Endodermal cell (in vitro differentiated cells): ENCODE measurements around the gene MRAS. TPM values are rescaled to one million over a fixed set of nuclear protein-coding genes. Genes with fewer than 3 reads are reported as not detected.

ENCODE experiments used
- DNase-seq: peaks from one replicate; pipeline ENCODE4 v3.0.0-alpha.2; 2017
- H3K27ac ChIP-seq: 2 replicates; pipeline ENCODE4 v1.5.1; 2013; ENCODE audit warnings: mild to moderate bottlenecking, low read depth, low read length, moderate library complexity
- H3K27me3 ChIP-seq: 2 replicates; pipeline ENCODE4 v1.6.1; 2013; ENCODE audit warnings: mild to moderate bottlenecking, low read length, moderate library complexity; ENCODE audit not compliant: insufficient read depth, control insufficient read depth, poor library complexity, severe bottlenecking
- H3K36me3 ChIP-seq: 2 replicates; pipeline ENCODE4 v1.7.0; 2013; ENCODE audit warnings: mild to moderate bottlenecking, low read length, moderate library complexity; ENCODE audit not compliant: control insufficient read depth, insufficient read depth
- H3K4me1 ChIP-seq: one replicate; pipeline ENCODE4 v1.7.0; 2013; ENCODE audit warnings: low read length; ENCODE audit not compliant: control insufficient read depth, insufficient read depth
- H3K4me3 ChIP-seq: 2 replicates; pipeline ENCODE4 v1.5.1; 2013; ENCODE audit warnings: mild to moderate bottlenecking, low read length, moderate library complexity
- H3K9ac ChIP-seq: 2 replicates; pipeline ENCODE4 v1.6.1; 2013; ENCODE audit warnings: mild to moderate bottlenecking, low read length, moderate library complexity; ENCODE audit not compliant: poor library complexity, severe bottlenecking; ENCODE audit errors: extremely low read depth
- H3K9me3 ChIP-seq: 2 replicates; pipeline ENCODE4 v1.6.1; 2013; ENCODE audit warnings: mild to moderate bottlenecking, low read length, moderate library complexity; ENCODE audit not compliant: control insufficient read depth
- H3K27ac Mint-ChIP-seq: 2 replicates; pipeline ENCODE4 v1.8.0; 2020; ENCODE audit warnings: mixed read lengths
- H3K27me3 Mint-ChIP-seq: 2 replicates; pipeline ENCODE4 v1.8.0; 2021; ENCODE audit warnings: mild to moderate bottlenecking, mixed read lengths; ENCODE audit not compliant: insufficient read depth
- H3K36me3 Mint-ChIP-seq: 2 replicates; pipeline ENCODE4 v1.8.0; 2020; ENCODE audit warnings: low read depth, mixed read lengths
- H3K4me1 Mint-ChIP-seq: 2 replicates; pipeline ENCODE4 v1.8.0; 2020; ENCODE audit warnings: mixed read lengths
- H3K4me3 Mint-ChIP-seq: 2 replicates; pipeline ENCODE4 v1.8.0; 2020; ENCODE audit warnings: mild to moderate bottlenecking, moderate library complexity, mixed read lengths
- H3K9me3 Mint-ChIP-seq: 2 replicates; pipeline ENCODE4 v1.8.0; 2020; ENCODE audit warnings: mild to moderate bottlenecking, mixed read lengths
- WGBS, 2 experiments: methylation state at CpG; one replicate each; pipeline versions ENCODE4 v1.1.5 to v1.1.7; 2013; ENCODE audit warnings: missing lambda C conversion rate in 2 of 2, mixed read lengths in 1 of 2; ENCODE audit not compliant: insufficient coverage in 1 of 2, insufficient read length in 1 of 2; 5-methylcytosine and 5-hydroxymethylcytosine counted together
- total RNA-seq, 2 donors: library from RNA; stranded (reverse); fragmentation: NEBNext Ultra II Directional in 1 of 2; extraction: Animal tissue kit (Norgen Biotek cat#: 25700) in 1 of 2; gene quantifications; 2 replicates in 1 of 2; 3 replicates in 1 of 2; pipeline ENCODE4 v1.2.1, GENCODE V29; 2021
- TF ChIP-seq, protein P1 (sequence below): fragments of 200-600 bp; sonication (generic); conservative IDR thresholded peaks from 2 replicates; pipeline ENCODE4 v1.5.0; 2021; ENCODE audit warnings: antibody characterized with exemption, mild to moderate bottlenecking

Gene MRAS
- total RNA-seq, 2 donors from 2014 or later = 12.8 to 16.1 TPM

DNA sequence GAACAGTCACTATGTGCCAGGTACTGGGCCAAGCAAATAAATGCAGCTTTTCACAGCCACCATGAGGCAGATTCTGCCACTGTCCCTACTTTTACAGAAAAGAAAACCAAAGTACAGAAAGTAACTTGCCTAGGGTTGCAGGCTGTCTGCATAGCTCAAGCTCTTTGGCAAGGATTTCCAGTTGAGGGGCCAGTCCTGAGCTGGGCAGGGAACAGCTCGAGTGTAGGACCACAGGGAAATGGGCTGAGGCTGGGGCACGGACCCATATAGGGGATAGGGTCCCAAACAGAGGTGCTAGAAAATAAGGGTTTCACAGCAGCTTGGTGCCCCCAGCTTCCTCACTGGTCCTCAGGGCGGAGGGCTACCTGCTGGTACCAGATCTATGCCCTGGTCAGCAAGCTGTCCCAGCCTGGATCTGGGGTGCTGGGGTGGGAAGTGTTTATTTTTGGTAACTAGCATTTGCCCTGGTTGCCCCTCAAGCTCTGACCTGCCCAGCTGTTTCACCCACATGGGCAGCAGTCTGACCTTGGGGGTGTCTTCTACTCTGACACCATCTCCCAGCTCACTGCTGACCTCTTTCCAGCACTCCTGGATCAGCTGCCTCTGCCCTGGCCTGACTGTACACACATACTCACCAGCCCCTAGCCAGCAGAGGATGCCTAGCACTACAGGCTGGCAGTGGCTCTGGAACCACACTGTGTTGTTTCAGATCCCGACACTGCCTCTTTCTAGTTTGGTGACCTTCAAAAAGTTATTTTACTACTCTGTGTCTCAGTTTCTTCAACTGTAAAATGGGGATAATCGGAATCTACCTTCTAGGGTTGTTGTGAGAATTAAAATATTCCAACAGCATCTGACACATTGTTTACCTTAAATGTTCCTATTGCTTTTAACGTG, 16.2 kb downstream of the MRAS start:
- no peaks in the 10 kb centered on the region for H3K36me3 ChIP-seq
- 87 to 100% methylated on average over 3 to 6 of the region's 6 CpGs for WGBS, 2 experiments

GRCh38 chr3:138365253-138365555, 16.8 kb downstream of the MRAS start:
- H3K27me3 Mint-ChIP-seq = no peaks in the 10 kb centered on the region
- H3K27ac Mint-ChIP-seq = no peak overlapping the region
- no peak overlapping the region for H3K4me3 Mint-ChIP-seq
- Histone ChIP-seq H3K9me3 (no peaks in the 10 kb centered on the region), H3K4me3 (no peak overlapping the region), H3K27me3 (no peaks in the 10 kb centered on the region), H3K4me1 (no peaks in the 10 kb centered on the region), H3K9ac (no peak overlapping the region), H3K36me3 (no peaks in the 10 kb centered on the region), H3K27ac (no peak overlapping the region)
- no peak for DNase-seq
- TF ChIP-seq, protein P1, sequence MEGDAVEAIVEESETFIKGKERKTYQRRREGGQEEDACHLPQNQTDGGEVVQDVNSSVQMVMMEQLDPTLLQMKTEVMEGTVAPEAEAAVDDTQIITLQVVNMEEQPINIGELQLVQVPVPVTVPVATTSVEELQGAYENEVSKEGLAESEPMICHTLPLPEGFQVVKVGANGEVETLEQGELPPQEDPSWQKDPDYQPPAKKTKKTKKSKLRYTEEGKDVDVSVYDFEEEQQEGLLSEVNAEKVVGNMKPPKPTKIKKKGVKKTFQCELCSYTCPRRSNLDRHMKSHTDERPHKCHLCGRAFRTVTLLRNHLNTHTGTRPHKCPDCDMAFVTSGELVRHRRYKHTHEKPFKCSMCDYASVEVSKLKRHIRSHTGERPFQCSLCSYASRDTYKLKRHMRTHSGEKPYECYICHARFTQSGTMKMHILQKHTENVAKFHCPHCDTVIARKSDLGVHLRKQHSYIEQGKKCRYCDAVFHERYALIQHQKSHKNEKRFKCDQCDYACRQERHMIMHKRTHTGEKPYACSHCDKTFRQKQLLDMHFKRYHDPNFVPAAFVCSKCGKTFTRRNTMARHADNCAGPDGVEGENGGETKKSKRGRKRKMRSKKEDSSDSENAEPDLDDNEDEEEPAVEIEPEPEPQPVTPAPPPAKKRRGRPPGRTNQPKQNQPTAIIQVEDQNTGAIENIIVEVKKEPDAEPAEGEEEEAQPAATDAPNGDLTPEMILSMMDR = no peak
- H3K9me3 Mint-ChIP-seq = no peaks in the 10 kb centered on the region
- 89 to 93% methylated on average over 2 to 4 of the region's 4 CpGs for WGBS, 2 experiments
- no peaks in the 10 kb centered on the region for H3K4me1 Mint-ChIP-seq
- H3K36me3 Mint-ChIP-seq = no peaks in the 10 kb centered on the region

More for the DNA sequence above, 16.2 kb downstream of the MRAS start:
- TF ChIP-seq, protein P1 = no peak
- Histone ChIP-seq H3K9me3 (no peaks in the 10 kb centered on the region), H3K4me1 (no peaks in the 10 kb centered on the region), H3K27ac (no peak overlapping the region), H3K4me3 (no peak overlapping the region), H3K27me3 (no peaks in the 10 kb centered on the region), H3K9ac (no peak overlapping the region)
- Mint-ChIP-seq H3K36me3 (no peaks in the 10 kb centered on the region), H3K4me1 (peaks cover 1% of the 10 kb centered on the region), H3K27ac (no peak overlapping the region), H3K9me3 (no peaks in the 10 kb centered on the region), H3K4me3 (no peak overlapping the region), H3K27me3 (no peaks in the 10 kb centered on the region)
- no peak for DNase-seq

DNA sequence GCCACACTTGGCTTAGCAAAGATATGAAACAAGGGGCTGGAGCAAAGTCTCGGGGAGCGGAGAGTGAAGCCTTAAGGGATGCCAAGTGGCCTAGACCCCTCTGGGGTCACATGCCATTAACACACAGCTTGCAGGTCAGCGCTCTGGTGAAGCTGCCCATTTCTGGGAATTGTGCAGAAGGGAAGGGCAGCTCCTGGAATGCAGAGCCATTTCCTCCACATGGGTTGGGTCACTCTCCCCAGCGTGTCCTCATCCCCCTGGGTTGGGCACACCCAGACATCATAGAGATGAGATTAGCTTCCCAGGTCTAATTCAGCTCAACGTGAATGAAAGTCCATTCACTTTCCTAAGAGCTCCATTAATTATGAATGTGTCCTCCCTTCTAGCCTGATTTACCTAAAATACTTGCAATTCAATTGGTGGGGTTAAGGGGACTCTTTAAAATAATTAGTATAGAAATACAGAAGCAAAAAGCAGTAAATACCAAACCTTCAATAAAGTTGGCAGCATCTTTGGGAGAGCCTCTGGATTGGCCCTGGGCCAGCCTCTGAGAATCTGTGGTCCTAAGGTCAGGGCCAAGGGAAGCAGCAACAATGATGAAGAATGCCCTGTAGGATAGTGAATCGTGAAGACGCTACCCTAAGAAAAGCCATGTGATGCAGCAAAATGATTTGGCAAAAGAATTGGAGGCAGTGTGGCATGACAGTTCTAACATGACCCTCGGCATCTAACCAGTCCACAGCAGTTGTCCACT, 17.8 kb downstream of the MRAS start:
- no peaks in the 10 kb centered on the region for H3K9me3 ChIP-seq
- H3K4me3 ChIP-seq = no peak overlapping the region
- H3K9ac ChIP-seq = no peak overlapping the region
- H3K4me1 ChIP-seq = no peaks in the 10 kb centered on the region
- Mint-ChIP-seq H3K36me3 (no peaks in the 10 kb centered on the region), H3K9me3 (peaks cover 2% of the 10 kb centered on the region), H3K4me3 (no peak overlapping the region), H3K27ac (no peak overlapping the region), H3K27me3 (no peaks in the 10 kb centered on the region), H3K4me1 (no peaks in the 10 kb centered on the region)
- no peak overlapping the region for H3K27ac ChIP-seq
- 89 to 100% methylated on average over 5 to 8 of the region's 8 CpGs for WGBS, 2 experiments
- TF ChIP-seq, protein P1 = no peak
- no peaks in the 10 kb centered on the region for H3K36me3 ChIP-seq
- no peak for DNase-seq
- H3K27me3 ChIP-seq = no peaks in the 10 kb centered on the region
